Measurements from ENCODE around the gene PSMB3.
"Not testable (repeated sequence)": the region's sequence is repeated elsewhere in the genome, so short reads cannot be mapped to it uniquely, and the experiment has no call there.

Gene PSMB3

GRCh38 chr17:38749223-38750043, 3.1 kb upstream of the PSMB3 start:
- no peak for DNase-seq (ENCODE audit: low spot score)

DNA sequence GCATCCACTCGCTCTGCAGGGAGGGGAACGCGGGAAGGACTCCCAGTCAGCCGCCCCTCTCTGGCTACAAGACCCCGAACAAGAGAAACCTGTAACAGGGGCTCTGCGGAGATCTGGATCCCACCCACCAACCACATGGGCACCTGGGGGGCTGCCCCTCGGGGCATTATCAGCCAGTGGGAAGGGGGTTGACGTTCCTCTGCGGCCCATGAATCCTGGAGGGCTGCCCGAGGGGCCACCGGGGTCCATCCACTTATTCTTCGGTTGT, 2.6 kb upstream of the PSMB3 start:
- DNase-seq (ENCODE audit: low spot score) = no peak

- no peak for DNase-seq (ENCODE audit: low spot score)
These were observed 2.0 kb upstream of the PSMB3 start for GRCh38 chr17:38750312-38751121.

- no peak for DNase-seq (ENCODE audit: low spot score)
These were observed 1.3 kb upstream of the PSMB3 start for GRCh38 chr17:38751144-38751807.

DNA sequence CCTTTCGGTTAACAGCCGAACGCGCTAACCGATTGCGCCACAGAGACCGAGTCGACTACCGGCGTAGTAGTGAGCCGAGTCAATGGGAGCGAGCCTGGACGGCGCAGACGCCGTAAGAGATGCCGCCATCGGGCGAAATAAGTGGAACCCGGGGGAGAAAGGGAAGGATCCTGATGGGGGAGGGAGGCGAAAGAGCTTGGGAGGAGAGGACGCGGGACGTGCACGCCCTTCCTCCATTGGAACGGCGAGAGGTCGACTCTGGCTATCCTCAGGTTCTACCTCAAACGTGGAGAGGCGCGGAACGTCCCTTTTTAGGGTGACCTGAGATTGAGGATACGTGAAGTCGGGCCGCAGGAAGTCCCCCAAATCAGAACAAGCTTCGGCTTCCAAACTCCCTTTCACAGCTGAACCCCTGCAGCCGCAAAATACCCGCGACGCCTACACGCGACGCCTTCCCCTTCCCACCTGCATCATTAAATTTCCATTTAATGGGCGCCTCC, 683 bp upstream of the PSMB3 start:
- DNase-seq (ENCODE audit: low spot score) = peak; percentile 76

DNA sequence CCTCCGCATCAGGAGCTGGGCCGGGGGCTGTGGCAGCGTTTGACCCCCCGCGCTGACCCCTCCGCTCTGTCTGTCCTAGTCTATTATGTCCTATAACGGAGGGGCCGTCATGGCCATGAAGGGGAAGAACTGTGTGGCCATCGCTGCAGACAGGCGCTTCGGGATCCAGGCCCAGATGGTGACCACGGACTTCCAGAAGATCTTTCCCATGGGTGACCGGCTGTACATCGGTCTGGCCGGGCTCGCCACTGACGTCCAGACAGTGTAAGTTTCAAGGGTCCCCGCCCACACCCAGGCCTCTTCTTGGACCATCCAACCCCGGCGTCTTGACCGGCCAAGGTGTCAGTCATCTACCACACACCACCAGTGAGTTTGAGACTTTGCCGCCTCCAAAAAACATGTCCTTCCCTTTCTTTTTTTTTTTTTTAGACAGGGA, 548 bp downstream of the PSMB3 start:
- no peak for DNase-seq (ENCODE audit: low spot score)

- no peak for DNase-seq (ENCODE audit: low spot score)
These were observed 9.1 kb downstream of the PSMB3 start for GRCh38 chr17:38761612-38762011.

DNA sequence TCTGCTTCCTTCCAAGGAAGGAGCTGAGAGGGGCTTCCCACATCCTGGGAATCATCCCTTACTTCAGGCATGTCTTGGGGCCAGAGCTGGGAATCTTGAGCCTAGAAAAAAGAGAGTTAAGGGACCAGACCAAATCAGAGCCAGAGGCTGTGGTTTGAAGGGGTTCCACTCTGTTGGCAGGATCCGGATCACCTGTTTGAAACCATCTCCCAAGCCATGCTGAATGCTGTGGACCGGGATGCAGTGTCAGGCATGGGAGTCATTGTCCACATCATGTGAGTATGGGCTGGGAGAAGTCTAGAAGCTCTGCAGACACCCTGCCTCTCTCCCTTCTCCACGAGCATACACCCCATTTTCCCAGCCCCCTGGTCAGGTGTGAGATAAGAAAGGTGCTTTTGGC, 9.7 kb downstream of the PSMB3 start:
- DNase-seq (ENCODE audit: low spot score) = no peak

DNA sequence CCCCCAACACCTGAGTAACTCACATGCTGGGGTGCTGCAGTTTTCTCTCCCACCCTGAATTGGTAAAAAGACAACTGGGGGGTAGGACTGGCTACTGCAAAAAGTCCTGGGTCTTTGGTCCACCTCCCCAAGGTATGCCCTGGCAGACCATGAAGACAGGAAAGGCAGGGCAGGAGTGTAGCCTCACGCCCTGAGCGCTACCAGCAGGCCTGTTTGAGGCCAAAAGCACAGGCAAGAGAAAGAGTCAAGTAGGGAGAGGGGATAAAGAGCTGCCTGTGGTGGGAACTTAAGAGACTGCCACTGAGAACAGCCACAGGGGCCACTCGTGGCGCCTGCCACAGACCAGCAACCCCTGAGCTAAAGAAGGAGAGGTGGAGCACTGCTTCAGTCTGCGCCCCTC, 13.8 kb downstream of the PSMB3 start:
- no peak for DNase-seq (ENCODE audit: low spot score)

GRCh38 chr17:38768417-38768816, 15.9 kb downstream of the PSMB3 start:
- DNase-seq (ENCODE audit: low spot score) = no peak

DNA sequence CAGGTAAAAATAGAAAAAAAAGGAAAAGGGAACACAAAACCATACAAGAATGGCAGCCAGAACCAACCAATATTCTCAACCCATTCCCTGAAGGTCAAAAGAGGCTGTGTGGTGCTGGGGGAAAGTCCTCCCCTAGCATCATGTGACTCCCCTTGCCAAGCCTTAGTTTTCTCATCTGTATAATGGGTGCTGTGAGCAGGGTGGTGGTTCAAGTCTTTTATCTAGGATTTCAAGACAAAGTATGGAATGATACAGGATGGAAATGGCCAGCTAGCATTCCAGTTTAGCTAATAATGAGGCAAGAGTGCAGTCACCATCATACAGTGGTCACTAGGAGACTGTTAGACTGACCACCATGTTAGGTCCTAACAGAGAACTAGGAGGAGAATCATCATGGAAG, 20.7 kb downstream of the PSMB3 start:
- no peak for DNase-seq (ENCODE audit: low spot score)

GRCh38 chr17:38777641-38778250, 25.2 kb downstream of the PSMB3 start:
- no peak for DNase-seq (ENCODE audit: low spot score)

DNA sequence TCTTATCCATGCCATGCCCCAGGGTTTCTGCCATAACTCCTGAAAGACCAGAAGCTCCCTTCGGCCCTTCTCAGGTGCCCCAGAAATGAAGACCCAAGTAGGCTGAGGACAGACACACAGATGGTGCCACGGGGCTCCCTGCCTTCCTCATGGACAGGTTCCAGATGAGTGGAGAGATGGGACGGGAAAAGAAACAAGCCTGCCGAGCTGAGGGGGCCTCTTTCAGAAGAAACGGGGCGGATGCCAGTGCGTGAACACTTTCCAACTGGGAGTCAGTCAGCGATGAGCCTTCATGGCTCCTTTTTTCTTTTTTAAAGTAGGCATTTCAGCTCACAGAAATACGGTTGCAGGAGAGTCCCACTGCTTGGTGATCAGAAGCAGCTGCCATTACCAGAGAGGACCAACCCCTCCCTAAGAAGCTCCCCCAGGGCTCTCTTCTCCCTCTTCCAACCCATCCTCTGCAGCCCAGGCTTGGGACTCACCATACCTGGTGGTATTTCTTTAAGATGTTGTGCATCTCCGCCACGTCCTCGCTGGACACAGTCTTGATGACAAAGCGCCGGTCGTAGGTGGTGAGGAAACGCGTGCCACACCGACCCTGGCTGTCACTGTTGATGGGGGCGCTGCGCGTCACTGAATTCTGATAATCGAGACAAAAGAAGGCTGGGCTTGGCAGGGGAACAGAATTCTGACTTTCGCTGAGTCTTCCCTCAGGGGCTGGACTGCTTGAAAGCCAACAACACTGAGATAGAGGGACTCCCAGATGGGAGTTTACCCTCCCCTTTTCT, 27.6 kb downstream of the PSMB3 start:
- DNase-seq (ENCODE audit: low spot score) = no peak

DNA sequence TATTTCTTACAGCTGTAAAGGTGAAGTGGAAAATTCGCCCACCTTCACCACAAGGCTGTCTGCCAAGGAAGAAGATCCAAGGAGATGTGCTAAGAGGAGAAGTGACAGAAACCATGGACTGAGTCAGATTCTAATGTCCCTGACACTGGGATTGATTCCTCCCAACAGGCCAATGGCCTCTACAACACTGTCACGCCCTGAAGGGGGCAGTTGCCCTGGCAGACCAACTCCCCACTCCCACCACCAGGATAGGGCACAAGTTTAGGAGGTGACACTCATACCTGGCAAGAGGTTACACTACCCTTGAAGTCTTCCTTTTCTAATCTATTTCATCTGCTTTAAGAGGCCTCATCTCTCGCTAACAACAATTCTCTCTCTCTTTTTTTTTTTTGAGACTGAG, 30.7 kb downstream of the PSMB3 start:
- no peak for DNase-seq (ENCODE audit: low spot score)

DNA sequence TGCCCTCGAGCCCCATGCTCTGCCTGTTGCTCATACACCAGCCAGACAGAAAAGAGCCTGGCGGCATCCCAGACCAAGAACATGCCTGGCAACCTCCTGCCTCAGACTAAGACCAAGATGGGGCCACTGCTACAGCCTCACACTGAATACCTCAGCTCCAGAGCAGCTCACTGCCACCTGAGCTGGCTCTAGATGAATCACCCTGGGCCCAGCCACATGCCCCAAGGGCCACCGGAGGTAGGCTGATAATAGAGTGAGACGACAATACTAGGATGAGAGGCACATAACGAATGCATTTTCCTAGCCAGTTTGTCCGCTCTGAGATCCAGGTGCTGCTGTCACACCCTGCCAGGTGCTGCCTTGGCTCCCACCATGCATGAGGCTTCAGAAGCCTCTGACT, 33.8 kb downstream of the PSMB3 start:
- DNase-seq (ENCODE audit: low spot score) = no peak

DNA sequence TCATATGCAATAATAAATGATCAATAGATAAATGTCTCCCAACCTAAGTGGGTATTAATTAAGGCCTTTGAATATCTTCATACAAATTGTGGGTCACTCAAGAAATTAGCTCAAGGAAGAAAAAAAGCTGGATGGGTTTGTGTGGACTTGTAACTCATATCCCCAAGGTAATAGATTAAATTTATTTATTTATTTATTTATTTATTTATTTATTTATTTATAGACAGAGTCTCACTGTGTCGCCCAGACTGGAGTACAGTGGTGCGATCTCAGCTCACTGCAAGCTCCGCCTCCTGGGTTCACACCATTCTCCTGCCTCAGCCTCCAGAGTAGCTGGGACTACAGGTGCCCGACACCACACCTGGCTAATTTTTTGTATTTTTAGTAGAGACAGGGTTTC, 35.5 kb downstream of the PSMB3 start:
- DNase-seq (ENCODE audit: low spot score) = not testable (repeated sequence)

DNA sequence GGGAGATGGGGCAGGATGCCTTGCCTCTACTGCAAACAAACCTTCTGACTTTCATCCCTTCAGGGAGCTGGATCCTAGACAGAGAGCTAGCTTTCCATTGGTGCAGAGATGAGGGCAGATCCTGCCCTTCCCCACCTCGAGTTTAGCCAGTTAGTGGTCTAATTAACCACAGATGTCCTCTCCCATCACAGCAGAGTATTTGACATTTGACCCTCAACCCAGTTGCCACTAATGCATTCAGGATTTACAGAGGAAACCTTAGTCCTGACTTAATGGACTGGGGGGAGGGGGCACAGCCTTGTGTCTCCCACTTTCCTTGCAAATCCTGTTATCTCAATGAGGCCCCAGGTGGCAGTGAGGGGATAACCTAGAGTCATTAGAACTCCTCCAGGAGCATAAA, 36.6 kb downstream of the PSMB3 start:
- no peak for DNase-seq (ENCODE audit: low spot score)

- not testable (repeated sequence) for DNase-seq (ENCODE audit: low spot score)
These were observed 37.7 kb downstream of the PSMB3 start for GRCh38 chr17:38790148-38790707.

- DNase-seq (ENCODE audit: low spot score) = no peak
These were observed 38.6 kb downstream of the PSMB3 start for GRCh38 chr17:38791162-38791561.

DNA sequence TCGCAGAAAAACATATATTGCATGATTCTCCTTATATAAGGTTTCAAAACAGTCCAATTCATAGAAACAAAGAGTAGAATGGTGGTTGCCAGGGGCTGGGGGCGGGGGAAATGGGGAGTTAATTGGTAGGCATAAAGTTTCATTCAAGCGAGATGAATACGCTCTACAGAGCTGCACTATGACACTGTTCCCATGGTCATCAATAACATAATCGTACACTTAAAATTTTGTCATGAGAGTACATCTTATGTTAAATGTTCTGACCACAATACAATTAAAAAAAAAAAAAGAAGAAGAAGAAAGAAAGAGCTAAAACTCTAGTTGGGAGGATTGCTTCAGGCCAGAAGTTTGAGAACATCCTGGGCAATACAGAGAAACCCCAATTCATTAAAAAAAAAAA, 41.7 kb downstream of the PSMB3 start:
- no peak for DNase-seq (ENCODE audit: low spot score)

DNA sequence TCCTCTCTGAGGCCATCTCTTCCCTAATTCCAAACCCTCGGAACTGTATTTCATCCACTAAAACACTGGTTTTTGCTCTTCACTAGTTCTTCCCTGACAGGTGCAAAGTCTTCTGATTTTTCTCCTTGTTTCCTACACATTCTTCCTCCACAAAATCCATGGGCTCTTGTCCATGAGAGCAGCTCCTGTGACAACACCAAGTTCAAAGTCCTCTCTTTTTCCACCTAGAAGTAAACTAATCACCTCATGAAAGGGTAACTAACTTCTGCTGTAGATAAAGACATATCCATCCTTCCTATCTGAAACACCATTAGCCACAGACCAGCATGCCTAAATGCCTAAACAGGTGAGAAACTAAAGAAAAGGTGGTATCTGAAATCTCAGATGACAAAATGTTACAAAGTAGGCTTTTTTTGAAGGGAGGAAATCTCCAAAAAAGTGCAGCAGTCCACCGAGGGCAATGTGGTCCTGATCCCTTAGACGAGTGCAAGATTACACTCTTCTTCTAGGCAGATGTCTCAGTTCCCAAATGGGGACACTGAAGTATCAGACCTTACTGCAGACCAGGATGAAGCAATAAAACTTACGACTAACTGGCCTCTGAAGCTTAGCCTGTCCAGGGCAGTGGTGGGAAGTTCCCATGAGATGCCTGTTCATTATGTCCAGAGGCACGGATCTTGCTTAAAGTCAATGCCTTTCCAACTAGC, 44.1 kb downstream of the PSMB3 start:
- no peak for DNase-seq (ENCODE audit: low spot score)
